CMK (cell line): Measurements from ENCODE around the gene PPP1R14C.

Source experiments
- DNase-seq: peaks from one replicate; pipeline ENCODE4 v3.0.0-alpha.2; 2010; ENCODE audit warnings: low read depth

PPP1R14C gene

GRCh38 chr6:150138638-150139037 lies 4.2 kb upstream of the PPP1R14C start:
- DNase-seq: no peak

- no peak for DNase-seq
Observed at GRCh38 chr6:150139533-150139932, 3.3 kb upstream of the PPP1R14C start.

- DNase-seq: no peak
Observed at GRCh38 chr6:150140236-150140969, 2.4 kb upstream of the PPP1R14C start.

- no peak for DNase-seq
Observed at GRCh38 chr6:150142097-150142669, 661 bp upstream of the PPP1R14C start.

GRCh38 chr6:150143516-150144293 lies 861 bp downstream of the PPP1R14C start:
- DNase-seq: no peak

- DNase-seq: no peak
Observed at GRCh38 chr6:150144294-150144868, 1.5 kb downstream of the PPP1R14C start.

- DNase-seq: no peak
Observed at GRCh38 chr6:150145427-150145826, 2.6 kb downstream of the PPP1R14C start.

- no peak for DNase-seq
Observed at GRCh38 chr6:150145830-150146229, 3.0 kb downstream of the PPP1R14C start.

GRCh38 chr6:150146436-150146835 lies 3.6 kb downstream of the PPP1R14C start:
- DNase-seq: no peak

- DNase-seq: no peak
Observed at GRCh38 chr6:150149146-150149545, 6.3 kb downstream of the PPP1R14C start.

GRCh38 chr6:150150458-150150820 lies 7.6 kb downstream of the PPP1R14C start:
- DNase-seq: no peak

- DNase-seq: peak; percentile 64
Observed at GRCh38 chr6:150150821-150151646, 8.2 kb downstream of the PPP1R14C start.

GRCh38 chr6:150152891-150153876 lies 10.3 kb downstream of the PPP1R14C start:
- DNase-seq: no peak

GRCh38 chr6:150153905-150154492 lies 11.2 kb downstream of the PPP1R14C start:
- no peak for DNase-seq

GRCh38 chr6:150156460-150156859 lies 13.6 kb downstream of the PPP1R14C start:
- no peak for DNase-seq

GRCh38 chr6:150157081-150157480 lies 14.2 kb downstream of the PPP1R14C start:
- DNase-seq: no peak

- no peak for DNase-seq
Observed at GRCh38 chr6:150159757-150160156, 16.9 kb downstream of the PPP1R14C start.

GRCh38 chr6:150163970-150164369 lies 21.1 kb downstream of the PPP1R14C start:
- no peak for DNase-seq

GRCh38 chr6:150165020-150165702 lies 22.3 kb downstream of the PPP1R14C start:
- DNase-seq: no peak

GRCh38 chr6:150167479-150167873 lies 24.6 kb downstream of the PPP1R14C start:
- DNase-seq: no peak
